Aorta (tissue), 5 donors: ENCODE results near the gene TMC1. TPM values are rescaled to one million over a fixed set of nuclear protein-coding genes. Genes with fewer than 3 reads are reported as not detected.
"Not testable (repeated sequence)": the region's sequence is repeated elsewhere in the genome, so short reads cannot be mapped to it uniquely, and the experiment has no call there.

Source experiments
- ATAC-seq: fragments of 200-7000 bp; cut with Tn5 transposase; one replicate; pipeline ENCODE4 v1.9.1; 2022; ENCODE audit warnings: moderate library complexity; ENCODE audit not compliant: low FRiP score
- DNase-seq, 2 donors: peaks; one replicate each; pipeline ENCODE4 v3.0.0-alpha.2; 2020
- H3K27ac ChIP-seq, 2 donors: one replicate each; pipeline ENCODE4 v1.5.1; 2013; ENCODE audit warnings: low read length in 2 of 2, mild to moderate bottlenecking in 2 of 2, moderate library complexity in 2 of 2, control low read depth in 1 of 2, inconsistent platforms in 1 of 2, low read depth in 1 of 2
- H3K27me3 ChIP-seq, 2 donors: one replicate each; pipeline ENCODE4 v1.6.1; 2013; ENCODE audit warnings: control low read depth in 1 of 2, low read length in 1 of 2, mild to moderate bottlenecking in 1 of 2, moderate library complexity in 1 of 2; ENCODE audit not compliant: insufficient read depth in 2 of 2, control insufficient read depth in 1 of 2
- H3K36me3 ChIP-seq, 2 donors: one replicate each; pipeline ENCODE4 v1.6.1; 2013; ENCODE audit warnings: control low read depth in 1 of 2, low read length in 1 of 2, mild to moderate bottlenecking in 1 of 2; ENCODE audit not compliant: insufficient read depth in 2 of 2, control insufficient read depth in 1 of 2
- H3K4me1 ChIP-seq, 2 donors: one replicate each; pipeline ENCODE4 v1.6.1; 2013; ENCODE audit warnings: low read length in 2 of 2, control low read depth in 1 of 2, mild to moderate bottlenecking in 1 of 2, moderate library complexity in 1 of 2; ENCODE audit not compliant: insufficient read depth in 2 of 2, control insufficient read depth in 1 of 2
- H3K4me3 ChIP-seq, 2 donors: one replicate each; pipeline ENCODE4 v1.5.1; 2013; ENCODE audit warnings: low read length in 2 of 2, control low read depth in 1 of 2, mild to moderate bottlenecking in 1 of 2
- H3K9me3 ChIP-seq: one replicate; pipeline ENCODE4 v1.6.1; 2013; ENCODE audit warnings: mild to moderate bottlenecking, low read length; ENCODE audit not compliant: control insufficient read depth
- WGBS, 2 donors: extraction: QIAGEN DNeasy Blood & Tissue Kit; methylation state at CpG; one replicate each; pipeline ENCODE4 v1.1.7; 2013; 5-methylcytosine and 5-hydroxymethylcytosine counted together
- intact Hi-C, 2 donors: fragments of 100-400 bp; cut with DNase I; formaldehyde crosslinking; loops; one replicate each; pipeline versions ENCODE4 v1.14.2 to v1.15.0; 2022
- polyA plus RNA-seq, 2 donors: library from polyadenylated mRNA; stranded (reverse); fragments of 200-250 nt; gene quantifications; one replicate each; pipeline ENCODE4 v1.2.3, GENCODE V29; 2013
- total RNA-seq, 2 donors: library from RNA; stranded (reverse); fragmentation: NEBNext Ultra II Directional; extraction: Animal tissue kit (Norgen Biotek cat#: 25700); gene quantifications; one replicate each; pipeline ENCODE4 v1.2.1, GENCODE V29; 2021
- donor health status: healthy with polysubstance abuse.
- donor health status: Bipolar disorder and iron deficiency.
- donor health status: DM: no; HTN: no; CAD: no.
- donor health status: DM: no; HTN: no; CAD: no.
- donor health status: DM: yes; HTN: yes; CAD: no.

Gene TMC1
- total and polyA plus RNA-seq, 4 donors = 0.62 to 2.9 TPM; not detected in 2

GRCh38 chr9:72806313-72806809 is 285.0 kb downstream of the TMC1 start:
- H3K27me3 ChIP-seq, DNase-seq, intact Hi-C loops, H3K4me3 ChIP-seq, H3K27ac ChIP-seq, H3K9me3 ChIP-seq, H3K36me3 ChIP-seq, ATAC-seq, H3K4me1 ChIP-seq: not testable (repeated sequence)
- 89 to 96% methylated on average over 5 to 35 of the region's 35 CpGs for WGBS, 2 donors

GRCh38 chr9:72807765-72808445 is 286.5 kb downstream of the TMC1 start:
- intact Hi-C loops = no loop called here
- DNase-seq (no peak), ATAC-seq (no peak)
- no peaks in the 10 kb centered on the region for H3K36me3 ChIP-seq
- H3K4me3 ChIP-seq = no peak overlapping the region
- no peak overlapping the region for H3K27ac ChIP-seq
- 82 to 85% methylated on average over 2 of the region's 2 CpGs for WGBS, 2 donors
- peaks cover 0 to 2% of the 10 kb centered on the region in 2 donors for H3K4me1 ChIP-seq
- H3K9me3 ChIP-seq = no peaks in the 10 kb centered on the region
- no peaks in the 10 kb centered on the region for H3K27me3 ChIP-seq

GRCh38 chr9:72808446-72808768 is 287.0 kb downstream of the TMC1 start:
- Histone ChIP-seq H3K27ac (no peak overlapping the region), H3K4me1 (peaks cover 0 to 2% of the 10 kb centered on the region in 2 donors), H3K9me3 (no peaks in the 10 kb centered on the region), H3K36me3 (no peaks in the 10 kb centered on the region), H3K27me3 (no peaks in the 10 kb centered on the region), H3K4me3 (no peak overlapping the region)
- 83 to 87% methylated on average over 2 of the region's 2 CpGs for WGBS, 2 donors
- intact Hi-C loops = no loop called here
- no peak for DNase-seq
- ATAC-seq = no peak

GRCh38 chr9:72809586-72809985 is 288.2 kb downstream of the TMC1 start:
- WGBS, 2 donors = 52 to 62% methylated on average over 3 of the region's 3 CpGs

GRCh38 chr9:72812559-72813111 is 291.2 kb downstream of the TMC1 start:
- intact Hi-C loops = no loop called here
- no peak for ATAC-seq
- WGBS, 2 donors = 70 to 73% methylated on average over 2 of the region's 2 CpGs

More at GRCh38 chr9:72809586-72809985, 288.2 kb downstream of the TMC1 start:
- no peaks in the 10 kb centered on the region for H3K9me3 ChIP-seq
- no peaks in the 10 kb centered on the region for H3K27me3 ChIP-seq
- no peaks in the 10 kb centered on the region for H3K36me3 ChIP-seq
- DNase-seq (no peak), ATAC-seq (no peak)
- H3K4me1 ChIP-seq = peaks cover 0 to 2% of the 10 kb centered on the region in 2 donors
- intact Hi-C loops = no loop called here
- H3K27ac ChIP-seq = no peak overlapping the region
- no peak overlapping the region for H3K4me3 ChIP-seq

GRCh38 chr9:72813544-72813943 is 292.1 kb downstream of the TMC1 start:
- no peaks in the 10 kb centered on the region for H3K9me3 ChIP-seq
- peaks cover 0 to 2% of the 10 kb centered on the region in 2 donors for H3K27me3 ChIP-seq
- H3K27ac ChIP-seq = no peak overlapping the region
- H3K4me1 ChIP-seq = peaks cover 0 to 2% of the 10 kb centered on the region in 2 donors
- no peak overlapping the region for H3K4me3 ChIP-seq
- intact Hi-C loops = no loop called here
- DNase-seq (no peak), ATAC-seq (no peak)
- H3K36me3 ChIP-seq = no peaks in the 10 kb centered on the region

More at GRCh38 chr9:72812559-72813111, 291.2 kb downstream of the TMC1 start:
- Histone ChIP-seq H3K27me3 (peaks cover 0 to 2% of the 10 kb centered on the region in 2 donors), H3K4me3 (no peak overlapping the region), H3K36me3 (no peaks in the 10 kb centered on the region), H3K27ac (no peak overlapping the region), H3K9me3 (no peaks in the 10 kb centered on the region), H3K4me1 (peaks cover 0 to 2% of the 10 kb centered on the region in 2 donors)
- DNase-seq = no peak

- Histone ChIP-seq H3K27ac (no peak overlapping the region), H3K27me3 (peaks cover 0 to 2% of the 10 kb centered on the region in 2 donors), H3K4me1 (peaks cover 0 to 2% of the 10 kb centered on the region in 2 donors), H3K9me3 (no peaks in the 10 kb centered on the region), H3K4me3 (no peak overlapping the region), H3K36me3 (no peaks in the 10 kb centered on the region)
- WGBS, 2 donors = 89 to 91% methylated on average over 7 of the region's 7 CpGs
- intact Hi-C loops = no loop called here
- DNase-seq (no peak), ATAC-seq (no peak)
Measured at GRCh38 chr9:72814083-72814597, 292.7 kb downstream of the TMC1 start.

- DNase-seq = no peak
- 68 to 74% methylated on average over 8 of the region's 8 CpGs for WGBS, 2 donors
- intact Hi-C loops = no loop called here
- Histone ChIP-seq H3K9me3 (no peaks in the 10 kb centered on the region), H3K4me1 (no peaks in the 10 kb centered on the region), H3K36me3 (no peaks in the 10 kb centered on the region), H3K4me3 (no peak overlapping the region), H3K27me3 (peaks cover 0 to 2% of the 10 kb centered on the region in 2 donors), H3K27ac (no peak overlapping the region)
- ATAC-seq = no peak
Measured at GRCh38 chr9:72816666-72817065, 295.3 kb downstream of the TMC1 start.

- 66 to 72% methylated on average over 7 of the region's 7 CpGs for WGBS, 2 donors
- Histone ChIP-seq H3K9me3 (no peaks in the 10 kb centered on the region), H3K4me3 (no peak overlapping the region), H3K36me3 (no peaks in the 10 kb centered on the region), H3K27me3 (peaks cover 0 to 2% of the 10 kb centered on the region in 2 donors), H3K4me1 (peaks cover 0 to 1% of the 10 kb centered on the region in 2 donors), H3K27ac (no peak overlapping the region)
- intact Hi-C loops = no loop called here
- DNase-seq (no peak), ATAC-seq (no peak)
Measured at GRCh38 chr9:72817413-72817812, 296.0 kb downstream of the TMC1 start.
